Esophagus squamous epithelium (tissue), 5 donors: Measurements from ENCODE around the gene FAAP100. TPM values are rescaled to one million over a fixed set of nuclear protein-coding genes. Genes with fewer than 3 reads are reported as not detected.

ENCODE experiments used
- DNase-seq: peaks from one replicate; lab custom pipeline; 2025; lab: John Stamatoyannopoulos, UW
- H3K27ac ChIP-seq, 4 donors: fragments of 200-600 bp; sonication (generic); one replicate each; pipeline ENCODE4 v1.5.1; 2016 to 2019; ENCODE audit warnings: mild to moderate bottlenecking in 1 of 4
- H3K27me3 ChIP-seq, 4 donors: fragments of 200-600 bp; sonication (generic); 1 replicate in 3 of 4; 2 replicates in 1 of 4; pipeline versions ENCODE4 v1.5.1 to v1.6.0; 2017 to 2021; ENCODE audit warnings: antibody characterized with exemption in 1 of 4
- H3K36me3 ChIP-seq, 3 donors: fragments of 200-600 bp; sonication (generic); one replicate each; pipeline ENCODE4 v1.5.1; 2016 to 2019
- H3K4me1 ChIP-seq, 3 donors: fragments of 200-600 bp; sonication (generic); one replicate each; pipeline ENCODE4 v1.5.1; 2017 to 2019
- H3K4me3 ChIP-seq, 4 donors: fragments of 200-600 bp; sonication (generic); 1 replicate in 3 of 4; 2 replicates in 1 of 4; pipeline ENCODE4 v1.5.1; 2016 to 2019; ENCODE audit warnings: mild to moderate bottlenecking in 2 of 4, moderate library complexity in 1 of 4
- H3K9me3 ChIP-seq, 3 donors: fragments of 200-600 bp; sonication (generic); one replicate each; pipeline ENCODE4 v1.5.1; 2016 to 2019
- CTCF ChIP-seq, 6 experiments: fragments of 450-650 bp in 4 of 6; fragments of 200-600 bp in 2 of 6; sonication (generic) in 2 of 6; IDR thresholded peaks; one replicate each; pipeline ENCODE4 v1.5.1; 2016 to 2019; ENCODE audit warnings: antibody characterized with exemption in 6 of 6, mild to moderate bottlenecking in 4 of 6, moderate library complexity in 4 of 6
- POLR2A ChIP-seq, 4 donors: fragments of 450-650 bp; IDR thresholded peaks; one replicate each; pipeline ENCODE4 v1.6.1; 2017; ENCODE audit warnings: antibody characterized with exemption in 4 of 4, mild to moderate bottlenecking in 4 of 4, moderate library complexity in 3 of 4
- WGBS, 2 donors: methylation state at CpG; one replicate each; pipeline ENCODE4 v1.1.5; 2018; 5-methylcytosine and 5-hydroxymethylcytosine counted together
- intact Hi-C: fragments of 100-400 bp; cut with DNase I; formaldehyde crosslinking; loops from one replicate; pipeline ENCODE4 v1.15.0; 2022
- total RNA-seq, 4 donors: library from RNA; depleted of rRNA; stranded (reverse); fragments of >200 nt; gene quantifications; one replicate each; pipeline ENCODE4 v1.1.0, GENCODE V29; 2016
- donor health status: DM: yes; HTN: yes; CAD: no.

The FAAP100 gene
- total RNA-seq, 4 donors from 2014 or later: 17.3 to 32.2 (median 26.1) TPM

- intact Hi-C loops: no loop called here
- no peak for DNase-seq
- Histone ChIP-seq H3K36me3 (peaks cover 8 to 59% (median 31%) of the 10 kb centered on the region in 3 donors), H3K4me1 (peaks cover 8 to 19% (median 12%) of the 10 kb centered on the region in 3 donors), H3K9me3 (no peaks in the 10 kb centered on the region), H3K27me3 (no peaks in the 10 kb centered on the region), H3K27ac (no peak overlapping the region), H3K4me3 (no peak overlapping the region)
- 80 to 97% methylated on average over 1 to 4 of the region's 6 CpGs for WGBS, 2 donors
- TF ChIP-seq CTCF (IDR thresholded peaks at IDR 0.05) (no peak), POLR2A (IDR thresholded peaks at IDR 0.05) (no peak)
These were observed 4.7 kb upstream of the FAAP100 start for GRCh38 chr17:81556863-81557262.

- H3K27ac ChIP-seq: no peak overlapping the region
- H3K4me1 ChIP-seq: peaks cover 11 to 25% (median 16%) of the 10 kb centered on the region in 3 donors
- 78 to 79% methylated on average over 7 of the region's 9 CpGs for WGBS, 2 donors
- no peaks in the 10 kb centered on the region for H3K9me3 ChIP-seq
- H3K27me3 ChIP-seq: no peaks in the 10 kb centered on the region
- no peak for TF ChIP-seq POLR2A (IDR thresholded peaks at IDR 0.05)
- no peak for TF ChIP-seq CTCF (IDR thresholded peaks at IDR 0.05)
- H3K4me3 ChIP-seq: no peak overlapping the region
- H3K36me3 ChIP-seq: peaks cover 8 to 52% (median 30%) of the 10 kb centered on the region in 3 donors
- intact Hi-C loops: no loop called here
- DNase-seq: no peak
These were observed 4.1 kb upstream of the FAAP100 start for GRCh38 chr17:81556175-81556691.

GRCh38 chr17:81553616-81554181 is 1.5 kb upstream of the FAAP100 start:
- no peak for TF ChIP-seq CTCF (IDR thresholded peaks at IDR 0.05)
- no peak for TF ChIP-seq POLR2A (IDR thresholded peaks at IDR 0.05)

GRCh38 chr17:81553018-81553615 is 964 bp upstream of the FAAP100 start:
- peak overlapping the region; percentile 89 to 100 (median 96) for H3K4me3 ChIP-seq
- no peaks in the 10 kb centered on the region for H3K27me3 ChIP-seq
- peak in 2 of 4 donors; percentile 15 to 31 for TF ChIP-seq POLR2A (IDR thresholded peaks at IDR 0.05)
- no peak for TF ChIP-seq CTCF (IDR thresholded peaks at IDR 0.05)
- intact Hi-C loops: no loop called here
- peak overlapping the region; percentile 86 to 95 (median 92) for H3K27ac ChIP-seq
- DNase-seq: peak; percentile 47
- peaks cover 0 to 50% (median 10%) of the 10 kb centered on the region in 3 donors for H3K36me3 ChIP-seq
- no peaks in the 10 kb centered on the region for H3K9me3 ChIP-seq
- WGBS, 2 donors: 0 to 4% methylated on average over 4 to 13 of the region's 19 CpGs
- peaks cover 15 to 38% (median 21%) of the 10 kb centered on the region in 3 donors for H3K4me1 ChIP-seq

More at GRCh38 chr17:81553616-81554181, 1.5 kb upstream of the FAAP100 start:
- Histone ChIP-seq H3K4me1 (peaks cover 15 to 38% (median 21%) of the 10 kb centered on the region in 3 donors), H3K27ac (peak overlapping the region; percentile 86 to 95 (median 92)), H3K9me3 (no peaks in the 10 kb centered on the region), H3K4me3 (peak overlapping the region; percentile 89 to 100 (median 96)), H3K27me3 (no peaks in the 10 kb centered on the region), H3K36me3 (peaks cover 3 to 50% (median 16%) of the 10 kb centered on the region in 3 donors)
- DNase-seq: no peak
- WGBS, 2 donors: 57 to 60% methylated on average over 10 to 11 of the region's 24 CpGs
- intact Hi-C loops: no loop called here
